Ascending aorta (tissue), 2 donors: Measurements from ENCODE around the gene FAM20B. TPM values are rescaled to one million over a fixed set of nuclear protein-coding genes. Genes with fewer than 3 reads are reported as not detected.

ENCODE experiments used
- DNase-seq, 2 donors: peaks; one replicate each; pipeline ENCODE4 v3.0.0-alpha.2; 2019; ENCODE audit warnings: low spot score in 2 of 2
- H3K27ac ChIP-seq, 2 donors: fragments of 200-600 bp; sonication (generic); one replicate each; pipeline ENCODE4 v1.5.1; 2016 to 2017; ENCODE audit warnings: mild to moderate bottlenecking in 1 of 2
- H3K27me3 ChIP-seq: fragments of 200-600 bp; sonication (generic); one replicate; pipeline ENCODE4 v1.5.1; 2017
- H3K36me3 ChIP-seq, 2 donors: fragments of 200-600 bp; sonication (generic); one replicate each; pipeline ENCODE4 v1.5.1; 2016
- H3K4me1 ChIP-seq, 2 donors: fragments of 200-600 bp; sonication (generic); one replicate each; pipeline ENCODE4 v1.5.1; 2016 to 2017; ENCODE audit warnings: mild to moderate bottlenecking in 1 of 2
- H3K4me3 ChIP-seq, 2 donors: fragments of 200-600 bp; sonication (generic); one replicate each; pipeline ENCODE4 v1.5.1; 2016 to 2017; ENCODE audit warnings: mild to moderate bottlenecking in 1 of 2
- H3K9me3 ChIP-seq, 2 donors: fragments of 200-600 bp; sonication (generic); one replicate each; pipeline ENCODE4 v1.5.1; 2016
- CTCF ChIP-seq, 3 experiments: fragments of 200-600 bp in 2 of 3; fragments of 450-650 bp in 1 of 3; sonication (generic) in 2 of 3; IDR thresholded peaks; one replicate each; pipeline ENCODE4 v1.5.1; 2016 to 2019; ENCODE audit warnings: antibody characterized with exemption in 3 of 3, mild to moderate bottlenecking in 1 of 3, moderate library complexity in 1 of 3
- intact Hi-C: fragments of 100-400 bp; cut with DNase I; formaldehyde crosslinking; loops from one replicate; pipeline ENCODE4 v1.15.1; 2023
- total RNA-seq: library from RNA; depleted of rRNA; stranded (reverse); fragments of >200 nt; gene quantifications from one replicate; pipeline ENCODE4 v1.1.0, GENCODE V29; 2016

Gene FAM20B
- total RNA-seq, 1 donor from 2014 or later, result 17.3 TPM

- H3K9me3 ChIP-seq, result no peaks in the 10 kb centered on the region
- no peak for DNase-seq
- intact Hi-C loops, result no loop called here
- TF ChIP-seq CTCF (IDR thresholded peaks at IDR 0.05), result no peak
- no peak overlapping the region for H3K4me3 ChIP-seq
- H3K27ac ChIP-seq, result no peak overlapping the region
- peaks cover 0 to 5% of the 10 kb centered on the region in 2 donors for H3K4me1 ChIP-seq
- H3K27me3 ChIP-seq, result no peaks in the 10 kb centered on the region
- H3K36me3 ChIP-seq, result peaks cover 7 to 17% of the 10 kb centered on the region in 2 donors
Observed at GRCh38 chr1:179047636-179047997, 21.9 kb downstream of the FAM20B start.

GRCh38 chr1:179048339-179049124 is 22.8 kb downstream of the FAM20B start:
- no peak overlapping the region for H3K4me3 ChIP-seq
- H3K27me3 ChIP-seq, result no peaks in the 10 kb centered on the region
- no peak for DNase-seq
- H3K9me3 ChIP-seq, result no peaks in the 10 kb centered on the region
- no peak for TF ChIP-seq CTCF (IDR thresholded peaks at IDR 0.05)
- intact Hi-C loops, result no loop called here
- H3K4me1 ChIP-seq, result peaks cover 0 to 5% of the 10 kb centered on the region in 2 donors
- H3K27ac ChIP-seq, result no peak overlapping the region
- H3K36me3 ChIP-seq, result peaks cover 7 to 16% of the 10 kb centered on the region in 2 donors

- no peaks in the 10 kb centered on the region for H3K4me1 ChIP-seq
- H3K9me3 ChIP-seq, result no peaks in the 10 kb centered on the region
- no peak overlapping the region for H3K4me3 ChIP-seq
- intact Hi-C loops, result no loop called here
- H3K27me3 ChIP-seq, result no peaks in the 10 kb centered on the region
- H3K27ac ChIP-seq, result no peak overlapping the region
- DNase-seq, result no peak
- peaks cover 20 to 26% of the 10 kb centered on the region in 2 donors for H3K36me3 ChIP-seq
- TF ChIP-seq CTCF (IDR thresholded peaks at IDR 0.05), result no peak
Observed at GRCh38 chr1:179052776-179053175, 27.1 kb downstream of the FAM20B start.

GRCh38 chr1:179053486-179053885 is 27.8 kb downstream of the FAM20B start:
- no peak for DNase-seq
- no peaks in the 10 kb centered on the region for H3K9me3 ChIP-seq
- no peaks in the 10 kb centered on the region for H3K4me1 ChIP-seq
- intact Hi-C loops, result no loop called here
- no peaks in the 10 kb centered on the region for H3K27me3 ChIP-seq
- no peak overlapping the region for H3K27ac ChIP-seq
- TF ChIP-seq CTCF (IDR thresholded peaks at IDR 0.05), result no peak
- H3K4me3 ChIP-seq, result no peak overlapping the region
- peaks cover 20 to 26% of the 10 kb centered on the region in 2 donors for H3K36me3 ChIP-seq

- Histone ChIP-seq H3K27ac (no peak overlapping the region), H3K9me3 (no peaks in the 10 kb centered on the region), H3K36me3 (peaks cover 20 to 23% of the 10 kb centered on the region in 2 donors), H3K27me3 (no peaks in the 10 kb centered on the region), H3K4me3 (no peak overlapping the region), H3K4me1 (no peaks in the 10 kb centered on the region)
- no peak for TF ChIP-seq CTCF (IDR thresholded peaks at IDR 0.05)
- no peak for DNase-seq
- intact Hi-C loops, result no loop called here
Observed at GRCh38 chr1:179055937-179056336, 30.2 kb downstream of the FAM20B start.
